Measurements from ENCODE around the gene ZNF598.

Gene ZNF598

GRCh38 chr16:2028146-2028545 is 18.5 kb upstream of the ZNF598 start:
- Mint-ChIP-seq H3K27ac (no peak overlapping the region), H3K9me3 (no peaks in the 10 kb centered on the region), H3K36me3 (ENCODE audit: insufficient read depth) (no peaks in the 10 kb centered on the region), H3K4me1 (ENCODE audit: low read depth in 2 of 2) (peaks cover under 1 to 6% of the 10 kb centered on the region in 2 donors), H3K27me3 (peaks cover under 1% of the 10 kb centered on the region in 2 donors), H3K4me3 (peak overlapping the region; percentile 59 to 70)
- DNase-seq (no peak), ATAC-seq (replicated peaks) (no peak)

GRCh38 chr16:2027024-2028010 is 17.7 kb upstream of the ZNF598 start:
- H3K4me1 Mint-ChIP-seq (ENCODE audit: low read depth in 2 of 2), result peaks cover 9 to 10% of the 10 kb centered on the region in 2 donors
- DNase-seq, result no peak
- no peaks in the 10 kb centered on the region for H3K9me3 Mint-ChIP-seq
- H3K36me3 Mint-ChIP-seq (ENCODE audit: insufficient read depth), result no peaks in the 10 kb centered on the region
- H3K27me3 Mint-ChIP-seq, result peaks cover 7 to 8% of the 10 kb centered on the region in 2 donors
- no peak overlapping the region for H3K27ac Mint-ChIP-seq
- peak; percentile 27 for ATAC-seq (replicated peaks)
- peak overlapping the region; percentile 59 to 70 for H3K4me3 Mint-ChIP-seq

DNA sequence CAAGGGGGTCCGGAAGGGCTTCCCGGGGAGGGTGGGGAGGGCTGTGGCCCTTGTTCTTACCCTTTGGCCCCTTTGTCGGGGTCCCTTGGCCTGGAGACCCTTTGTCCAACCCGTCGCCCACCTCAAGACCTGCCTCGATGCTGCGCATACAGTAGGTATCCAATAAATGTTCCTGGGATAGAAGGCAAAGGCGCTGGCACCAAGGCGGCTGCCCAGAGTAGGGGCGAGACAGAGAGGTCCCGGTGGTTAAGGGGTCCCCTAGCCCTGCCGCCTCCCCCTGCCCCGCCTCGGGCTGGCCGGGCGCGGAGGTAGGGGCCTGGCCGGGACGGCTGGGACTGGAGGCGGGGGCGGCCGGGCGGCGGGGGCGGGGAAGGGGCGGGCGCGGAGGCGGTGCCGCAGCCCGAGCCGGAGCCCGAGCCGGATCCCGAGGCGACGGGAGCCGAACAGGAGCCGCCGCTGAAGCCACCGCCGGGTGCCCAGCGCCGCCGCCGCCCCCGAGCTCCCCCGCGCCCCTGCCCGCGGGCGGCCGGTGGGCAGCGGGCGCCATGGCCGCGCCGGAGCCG is 16.9 kb upstream of the ZNF598 start, which contains the start of gene NHERF2:
Gene NHERF2, plus strand, starts transcription at position 442 of the 563 bp plus-strand sequence. Its CDS starts 104 bp downstream, at position 546.
- H3K27me3 Mint-ChIP-seq, result peaks cover 11 to 16% of the 10 kb centered on the region in 2 donors

GRCh38 chr16:2025878-2026460 is 16.3 kb upstream of the ZNF598 start:
- peak overlapping the region; percentile 59 to 66 for H3K4me3 Mint-ChIP-seq
- H3K4me1 Mint-ChIP-seq (ENCODE audit: low read depth in 2 of 2), result peaks cover 9 to 10% of the 10 kb centered on the region in 2 donors
- peaks cover 2% of the 10 kb centered on the region for H3K36me3 Mint-ChIP-seq (ENCODE audit: insufficient read depth)
- peaks cover 14 to 22% of the 10 kb centered on the region in 2 donors for H3K27me3 Mint-ChIP-seq
- DNase-seq, result no peak
- no peak for ATAC-seq (replicated peaks)
- no peaks in the 10 kb centered on the region for H3K9me3 Mint-ChIP-seq
- H3K27ac Mint-ChIP-seq, result no peak overlapping the region

More for the DNA sequence above, 16.9 kb upstream of the ZNF598 start, which contains the start of gene NHERF2:
- no peak for DNase-seq
- ATAC-seq (replicated peaks), result peak; percentile 19
- Mint-ChIP-seq H3K27ac (no peak within 1 kb of the TSS), H3K4me3 (peak within 1 kb of the TSS; percentile 59 to 70), H3K9me3 (no peaks in the 10 kb centered on the region), H3K36me3 (ENCODE audit: insufficient read depth) (no peaks in the 10 kb centered on the region), H3K4me1 (ENCODE audit: low read depth in 2 of 2) (peaks cover 9 to 10% of the 10 kb centered on the region in 2 donors)

DNA sequence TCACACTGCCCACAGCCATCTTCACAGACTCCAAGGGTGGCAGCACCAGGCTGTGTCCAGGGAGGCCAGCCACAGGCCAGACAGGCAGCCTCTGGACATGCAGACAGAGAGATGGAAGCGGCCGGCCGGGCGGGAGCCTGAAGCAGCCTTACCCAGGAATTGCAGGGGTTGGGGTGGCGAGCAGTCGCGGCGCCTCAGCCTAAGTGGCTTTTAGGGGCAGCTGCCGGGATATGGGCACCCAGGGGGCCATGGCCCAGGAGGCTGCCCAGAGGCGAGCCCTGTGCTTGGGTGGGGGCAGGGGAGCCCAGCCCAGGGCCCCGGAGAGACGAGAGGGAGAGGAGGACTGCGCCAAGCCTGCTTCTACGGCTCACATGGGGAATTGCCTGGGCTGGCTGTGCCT is 15.6 kb upstream of the ZNF598 start:
- Mint-ChIP-seq H3K9me3 (no peaks in the 10 kb centered on the region), H3K36me3 (ENCODE audit: insufficient read depth) (peaks cover 3% of the 10 kb centered on the region), H3K27ac (no peak overlapping the region), H3K27me3 (peaks cover 19 to 29% of the 10 kb centered on the region in 2 donors), H3K4me1 (ENCODE audit: low read depth in 2 of 2) (peaks cover 9 to 12% of the 10 kb centered on the region in 2 donors), H3K4me3 (peak overlapping the region; percentile 59 to 66)
- no peak for ATAC-seq (replicated peaks)
- no peak for DNase-seq

GRCh38 chr16:2024032-2024420 is 14.4 kb upstream of the ZNF598 start:
- no peak overlapping the region for H3K4me3 Mint-ChIP-seq
- H3K27ac Mint-ChIP-seq, result no peak overlapping the region
- ATAC-seq (replicated peaks), result no peak
- peaks cover 9 to 12% of the 10 kb centered on the region in 2 donors for H3K4me1 Mint-ChIP-seq (ENCODE audit: low read depth in 2 of 2)
- H3K9me3 Mint-ChIP-seq, result no peaks in the 10 kb centered on the region
- H3K27me3 Mint-ChIP-seq, result peaks cover 19 to 33% of the 10 kb centered on the region in 2 donors
- no peak for DNase-seq
- H3K36me3 Mint-ChIP-seq (ENCODE audit: insufficient read depth), result peaks cover 3% of the 10 kb centered on the region

GRCh38 chr16:2023092-2024031 is 13.7 kb upstream of the ZNF598 start:
- Mint-ChIP-seq H3K9me3 (no peaks in the 10 kb centered on the region), H3K36me3 (ENCODE audit: insufficient read depth) (peaks cover 3% of the 10 kb centered on the region), H3K4me3 (peak overlapping the region; percentile 78 to 81), H3K4me1 (ENCODE audit: low read depth in 2 of 2) (peaks cover 9 to 12% of the 10 kb centered on the region in 2 donors), H3K27ac (no peak overlapping the region), H3K27me3 (peaks cover 19 to 40% of the 10 kb centered on the region in 2 donors)
- DNase-seq, result peak; percentile 93 to 96 (median 96)
- ATAC-seq (replicated peaks), result peak; percentile 83

GRCh38 chr16:2022723-2023091 is 13.1 kb upstream of the ZNF598 start:
- peaks cover 19 to 46% of the 10 kb centered on the region in 2 donors for H3K27me3 Mint-ChIP-seq
- H3K4me1 Mint-ChIP-seq (ENCODE audit: low read depth in 2 of 2), result peaks cover 8 to 9% of the 10 kb centered on the region in 2 donors
- no peaks in the 10 kb centered on the region for H3K9me3 Mint-ChIP-seq
- peak overlapping the region; percentile 78 to 81 for H3K4me3 Mint-ChIP-seq
- H3K27ac Mint-ChIP-seq, result no peak overlapping the region
- DNase-seq (no peak), ATAC-seq (replicated peaks) (peak; percentile 16)
- H3K36me3 Mint-ChIP-seq (ENCODE audit: insufficient read depth), result peaks cover 3% of the 10 kb centered on the region

DNA sequence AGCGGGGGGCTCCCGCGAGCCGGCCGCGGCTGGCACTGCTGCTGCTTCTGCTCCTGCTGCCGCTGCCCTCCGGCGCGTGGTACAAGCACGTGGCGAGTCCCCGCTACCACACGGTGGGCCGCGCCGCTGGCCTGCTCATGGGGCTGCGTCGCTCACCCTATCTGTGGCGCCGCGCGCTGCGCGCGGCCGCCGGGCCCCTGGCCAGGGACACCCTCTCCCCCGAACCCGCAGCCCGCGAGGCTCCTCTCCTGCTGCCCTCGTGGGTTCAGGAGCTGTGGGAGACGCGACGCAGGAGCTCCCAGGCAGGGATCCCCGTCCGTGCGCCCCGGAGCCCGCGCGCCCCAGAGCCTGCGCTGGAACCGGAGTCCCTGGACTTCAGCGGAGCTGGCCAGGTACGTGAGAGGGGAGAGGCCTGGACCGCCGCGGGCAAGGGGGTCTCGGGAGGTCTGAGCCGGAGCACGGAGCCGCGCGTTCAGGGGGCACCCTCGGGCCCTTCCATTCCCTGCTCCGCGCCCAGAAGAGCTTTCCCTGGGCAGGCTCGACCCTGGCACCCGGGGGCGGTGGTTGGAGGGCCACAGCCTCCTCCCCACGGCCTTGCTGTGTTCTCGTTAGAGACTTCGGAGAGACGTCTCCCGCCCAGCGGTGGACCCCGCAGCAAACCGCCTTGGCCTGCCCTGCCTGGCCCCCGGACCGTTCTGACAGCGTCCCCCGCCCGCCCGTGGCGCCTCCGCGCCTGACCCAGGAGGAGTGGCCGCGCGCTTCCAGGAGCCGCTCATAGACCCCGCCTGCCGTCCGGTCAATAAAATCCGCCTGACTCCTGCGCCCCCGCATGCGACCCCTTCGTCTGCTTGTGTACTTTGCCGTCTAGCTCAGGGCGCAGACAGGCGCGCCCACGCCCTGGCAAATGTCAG is 10.6 kb upstream of the ZNF598 start:
- H3K27me3 Mint-ChIP-seq, result peaks cover 19 to 48% of the 10 kb centered on the region in 2 donors
- no peak overlapping the region for H3K4me3 Mint-ChIP-seq
- H3K27ac Mint-ChIP-seq, result peak overlapping the region in 1 of 2 donors; percentile 49
- peaks cover 8 to 9% of the 10 kb centered on the region in 2 donors for H3K4me1 Mint-ChIP-seq (ENCODE audit: low read depth in 2 of 2)
- peaks cover 6% of the 10 kb centered on the region for H3K36me3 Mint-ChIP-seq (ENCODE audit: insufficient read depth)
- no peak for DNase-seq
- no peaks in the 10 kb centered on the region for H3K9me3 Mint-ChIP-seq
- no peak for ATAC-seq (replicated peaks)

DNA sequence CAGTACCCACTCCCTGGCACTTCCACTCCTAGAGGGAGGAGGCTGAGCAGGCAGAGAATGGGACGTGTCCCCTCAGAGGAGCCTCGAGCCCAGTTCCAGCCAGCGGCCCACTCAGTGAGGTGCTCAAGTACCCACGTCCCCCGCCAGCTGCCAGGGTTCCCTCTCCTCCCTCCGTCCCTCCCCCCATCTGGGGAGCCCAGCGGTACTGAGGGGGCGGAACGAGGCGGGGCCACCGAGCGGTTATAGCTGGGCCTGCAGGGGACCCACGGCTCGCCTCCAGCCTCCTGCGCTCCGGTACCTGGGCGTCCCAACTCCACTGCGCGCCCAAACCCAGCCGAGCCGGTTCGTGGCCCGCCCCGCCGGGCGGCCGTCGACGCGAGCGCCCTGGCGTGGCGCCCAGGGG is 9.9 kb upstream of the ZNF598 start, which contains the start of gene NPW:
Gene NPW, plus strand, starts transcription at position 268 of the 403 bp plus-strand sequence.
- H3K27ac Mint-ChIP-seq, result peak within 1 kb of the TSS in 1 of 2 donors; percentile 49
- no peaks in the 10 kb centered on the region for H3K9me3 Mint-ChIP-seq
- ATAC-seq (replicated peaks), result no peak
- H3K27me3 Mint-ChIP-seq, result peaks cover 19 to 48% of the 10 kb centered on the region in 2 donors
- peaks cover 8 to 9% of the 10 kb centered on the region in 2 donors for H3K4me1 Mint-ChIP-seq (ENCODE audit: low read depth in 2 of 2)
- H3K36me3 Mint-ChIP-seq (ENCODE audit: insufficient read depth), result peaks cover 8% of the 10 kb centered on the region
- no peak within 1 kb of the TSS for H3K4me3 Mint-ChIP-seq
- DNase-seq, result no peak

DNA sequence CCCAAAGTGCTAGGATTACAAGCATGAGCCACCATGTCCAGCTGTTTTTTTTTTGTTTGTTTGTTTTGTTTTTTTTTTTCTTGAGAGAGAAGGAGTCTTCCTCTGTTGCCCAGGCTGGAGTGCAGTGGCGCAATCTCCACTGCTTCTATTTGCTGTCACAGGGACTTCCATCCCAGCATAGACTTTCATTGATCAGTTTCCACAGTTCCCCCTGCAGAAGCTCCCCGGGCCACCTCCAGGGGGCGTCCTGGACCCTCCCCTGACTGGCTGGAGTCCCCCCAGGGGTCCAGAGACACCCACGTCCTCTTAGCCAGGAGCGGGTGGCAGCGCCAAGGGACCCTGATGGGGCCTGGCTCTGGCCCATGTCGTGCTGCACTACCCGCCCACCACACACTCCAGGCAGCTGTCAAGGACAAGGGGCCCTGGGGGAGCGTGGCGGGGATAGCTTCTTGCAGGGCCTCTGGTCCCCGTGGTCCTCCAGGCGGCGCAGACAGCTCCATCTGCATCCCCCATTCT is 6.8 kb upstream of the ZNF598 start:
- Mint-ChIP-seq H3K27me3 (peaks cover 7 to 31% of the 10 kb centered on the region in 2 donors), H3K4me1 (ENCODE audit: low read depth in 2 of 2) (peaks cover 0 to 2% of the 10 kb centered on the region in 2 donors), H3K27ac (no peak overlapping the region), H3K9me3 (no peaks in the 10 kb centered on the region), H3K36me3 (ENCODE audit: insufficient read depth) (peaks cover 8% of the 10 kb centered on the region), H3K4me3 (no peak overlapping the region)
- ATAC-seq (replicated peaks) (no peak), DNase-seq (no peak)

DNA sequence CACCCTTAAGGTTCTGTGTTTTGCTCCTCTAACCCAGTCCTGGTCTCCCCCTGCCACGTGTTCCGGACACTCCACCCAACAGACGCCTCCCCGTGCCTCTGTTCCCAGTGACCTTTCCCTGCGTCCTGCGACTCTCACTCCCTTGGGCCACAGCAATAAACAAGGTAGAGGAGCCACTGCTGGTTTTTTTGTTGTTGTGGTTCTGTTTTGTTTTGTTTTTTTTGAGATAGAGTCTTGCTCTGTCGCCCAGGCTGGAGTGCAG is 6.3 kb upstream of the ZNF598 start:
- no peak for DNase-seq
- Mint-ChIP-seq H3K9me3 (no peaks in the 10 kb centered on the region), H3K4me3 (no peak overlapping the region), H3K36me3 (ENCODE audit: insufficient read depth) (peaks cover 5% of the 10 kb centered on the region), H3K27ac (no peak overlapping the region), H3K27me3 (peaks cover 5 to 25% of the 10 kb centered on the region in 2 donors), H3K4me1 (ENCODE audit: low read depth in 2 of 2) (peaks cover 0 to 2% of the 10 kb centered on the region in 2 donors)
- no peak for ATAC-seq (replicated peaks)

All from effector memory CD8-positive, alpha-beta T cell (primary cell).